A549 treated with Mapracorat at 1 μM for 4 hours (cell line): ENCODE results near the gene AGA. TPM values are rescaled to one million over a fixed set of nuclear protein-coding genes. Genes with fewer than 3 reads are reported as not detected.

Experiments
- total RNA-seq: library from RNA; stranded (reverse); fragments of 200-300 nt; extraction: Qiagen RNA extraction; gene quantifications from 5 replicates; pipeline ENCODE4 v1.2.3, GENCODE V29; 2022

The AGA gene
- total RNA-seq, result 16.6 to 29.6 TPM (median 17.0 TPM) in 5 replicates

GRCh38 chr4:177441803-177442622 is at the start of gene AGA:
Gene AGA (minus strand): TSS chr4:177442437. CDS start chr4:177442375, 62 bp downstream.

Other genes with a start within 250 kb of the AGA start
- gene NEIL3, start 132.6 kb downstream of the AGA start, total RNA-seq, result 7.7 to 10.5 TPM (median 8.7 TPM) in 5 replicates